GM18505 (cell line): ENCODE data around the gene KCNH3.
"Not testable (repeated sequence)": the region's sequence is repeated elsewhere in the genome, so short reads cannot be mapped to it uniquely, and the experiment has no call there.

Source experiments
- ATAC-seq: cut with Tn5 transposase; IDR thresholded peaks from one replicate; pipeline ENCODE4 v1.9.1; 2021; ENCODE audit not compliant: unreplicated experiment
- POLR2A ChIP-seq: IDR thresholded peaks from 4 replicates; pipeline ENCODE4 v1.6.1; 2011; ENCODE audit warnings: borderline replicate concordance; ENCODE audit not compliant: insufficient read depth, insufficient read length; ENCODE audit errors: extremely low read depth

Gene KCNH3

GRCh38 chr12:49518914-49519573 is 19.8 kb upstream of the KCNH3 start:
- no peak for TF ChIP-seq POLR2A
- ATAC-seq: no peak

GRCh38 chr12:49519574-49519936 is 19.3 kb upstream of the KCNH3 start:
- no peak for ATAC-seq
- TF ChIP-seq POLR2A: no peak

GRCh38 chr12:49521389-49521788 is 17.4 kb upstream of the KCNH3 start:
- ATAC-seq: no peak
- TF ChIP-seq POLR2A: no peak

GRCh38 chr12:49524660-49525324 is 14.0 kb upstream of the KCNH3 start:
- no peak for TF ChIP-seq POLR2A
- ATAC-seq: no peak

GRCh38 chr12:49525942-49526341 is 12.9 kb upstream of the KCNH3 start:
- ATAC-seq: no peak

GRCh38 chr12:49527361-49528130 is 11.3 kb upstream of the KCNH3 start:
- TF ChIP-seq POLR2A: no peak
- no peak for ATAC-seq

More at GRCh38 chr12:49525942-49526341, 12.9 kb upstream of the KCNH3 start:
- no peak for TF ChIP-seq POLR2A

GRCh38 chr12:49529414-49529813 is 9.4 kb upstream of the KCNH3 start:
- no peak for ATAC-seq
- no peak for TF ChIP-seq POLR2A

- TF ChIP-seq POLR2A: no peak
- no peak for ATAC-seq
Observed at GRCh38 chr12:49531745-49532144, 7.1 kb upstream of the KCNH3 start.

- TF ChIP-seq POLR2A: no peak
- no peak for ATAC-seq
Observed at GRCh38 chr12:49533331-49533730, 5.5 kb upstream of the KCNH3 start.

- ATAC-seq: not testable (repeated sequence)
Observed at GRCh38 chr12:49534122-49534521, 4.7 kb upstream of the KCNH3 start.

- no peak for ATAC-seq
- TF ChIP-seq POLR2A: no peak
Observed at GRCh38 chr12:49534731-49535278, 4.0 kb upstream of the KCNH3 start.

GRCh38 chr12:49535921-49536525 is 2.8 kb upstream of the KCNH3 start:
- no peak for TF ChIP-seq POLR2A
- no peak for ATAC-seq

- TF ChIP-seq POLR2A: no peak
Observed at GRCh38 chr12:49536526-49537071, 2.2 kb upstream of the KCNH3 start.

More at GRCh38 chr12:49536526-49537071, 2.2 kb upstream of the KCNH3 start:
- ATAC-seq: no peak
